Cardiac septum (tissue), 1 donor: Measurements from ENCODE around the gene HOXC13. TPM values are rescaled to one million over a fixed set of nuclear protein-coding genes. Genes with fewer than 3 reads are reported as not detected.

ENCODE experiments used
- DNase-seq: peaks from one replicate; pipeline ENCODE4 v3.0.0-alpha.2; 2020; ENCODE audit warnings: low spot score
- intact Hi-C: fragments of 100-400 bp; cut with DNase I; formaldehyde crosslinking; loops from one replicate; pipeline ENCODE4 v1.14.0; 2022
- total RNA-seq: library from RNA; stranded (reverse); fragmentation: NEBNext Ultra II Directional; extraction: Animal tissue kit (Norgen Biotek cat#: 25700); gene quantifications from one replicate; pipeline ENCODE4 v1.2.1, GENCODE V29; 2021
- donor health status: DM: no; HTN: no; CAD: no.

HOXC13 gene
- total RNA-seq, 1 donor from 2014 or later: not detected

DNA sequence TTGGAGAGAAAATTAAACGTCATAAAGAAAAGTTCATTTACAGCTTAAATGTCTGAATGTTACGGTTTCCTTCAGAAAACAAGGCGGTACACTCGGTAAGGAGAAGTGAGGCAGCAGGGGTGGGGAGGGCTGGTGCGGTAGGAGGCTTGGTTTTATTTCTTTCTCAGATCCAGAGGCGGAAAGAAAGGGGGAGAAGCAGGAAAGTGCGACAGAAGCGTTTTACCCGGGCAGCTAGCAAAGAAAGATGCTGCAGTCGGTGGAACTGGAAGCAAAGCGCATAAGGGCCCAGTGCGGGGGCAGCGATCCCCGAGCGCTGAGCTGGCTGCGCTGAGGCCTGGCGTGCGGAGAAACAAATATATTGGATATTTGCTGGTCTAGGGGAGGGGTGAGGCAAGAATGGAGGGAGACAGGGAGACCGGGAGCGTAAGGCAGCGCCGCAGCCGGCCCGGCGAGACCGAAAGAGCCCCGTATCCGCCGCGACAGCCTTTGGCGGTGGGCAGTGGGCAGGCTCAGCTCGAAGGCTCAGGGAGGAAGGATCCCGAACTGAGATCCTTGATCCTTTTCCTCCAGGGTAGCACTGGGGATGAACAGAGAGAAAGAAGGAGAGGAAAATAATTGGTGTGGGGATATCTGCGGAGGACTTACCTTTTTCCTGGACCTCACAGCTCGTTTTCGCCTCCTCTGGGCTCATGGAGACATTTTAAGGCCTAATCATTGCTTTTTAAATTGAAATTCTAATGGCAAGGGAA, 27.9 kb downstream of the HOXC13 start:
- DNase-seq: no peak
- intact Hi-C loops: no loop called here

- intact Hi-C loops: no loop called here
- DNase-seq: no peak
These were observed 28.8 kb downstream of the HOXC13 start for GRCh38 chr12:53967421-53967925.

GRCh38 chr12:53968214-53969127, 29.8 kb downstream of the HOXC13 start:
- intact Hi-C loops: no loop called here
- DNase-seq: no peak

- intact Hi-C loops: no loop called here
- DNase-seq: no peak
These were observed 31.1 kb downstream of the HOXC13 start for GRCh38 chr12:53969588-53970259.

DNA sequence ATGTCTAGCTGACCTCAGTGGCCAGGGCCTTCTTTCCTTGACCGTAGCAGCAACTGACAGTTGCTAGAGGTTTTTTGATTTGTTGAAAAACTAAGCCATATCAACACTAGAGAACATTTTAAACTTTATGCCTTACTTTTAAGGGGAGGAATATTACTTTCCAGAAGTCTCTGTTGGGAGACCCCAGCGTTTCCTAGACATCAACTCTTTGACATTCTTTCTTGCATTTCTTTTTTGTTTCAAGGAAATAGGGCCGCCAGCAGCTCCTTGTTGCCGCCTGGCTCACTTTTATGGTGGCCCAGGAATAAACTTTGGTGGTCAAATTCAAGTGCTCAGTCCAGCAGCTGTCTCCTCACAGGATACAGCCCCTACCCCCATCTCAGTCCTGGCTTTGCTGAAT, 31.8 kb downstream of the HOXC13 start:
- intact Hi-C loops: no loop called here
- DNase-seq: no peak

GRCh38 chr12:53971129-53971528, 32.5 kb downstream of the HOXC13 start:
- intact Hi-C loops: no loop called here
- DNase-seq: no peak

DNA sequence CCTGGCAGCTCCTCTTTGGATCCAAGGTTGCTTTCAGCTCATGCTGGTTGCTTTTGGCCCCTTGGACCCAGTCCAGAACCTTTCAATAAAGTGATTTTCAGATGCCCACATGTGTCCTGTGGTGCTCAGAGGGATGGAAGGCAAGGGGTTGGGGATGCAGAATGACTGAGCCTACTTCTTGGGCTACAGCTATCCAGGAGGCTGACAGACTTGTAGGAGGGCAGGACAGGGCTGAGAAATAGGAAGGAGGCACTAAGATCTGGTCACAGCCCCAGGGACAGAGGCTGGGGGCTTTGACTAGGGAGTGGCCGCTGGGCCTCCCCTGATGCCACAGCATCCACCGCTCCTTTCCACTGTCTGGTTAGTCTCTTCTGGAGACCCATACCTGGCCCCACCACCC, 33.1 kb downstream of the HOXC13 start:
- intact Hi-C loops: no loop called here
- no peak for DNase-seq

GRCh38 chr12:53972152-53972702, 33.6 kb downstream of the HOXC13 start:
- no peak for DNase-seq
- intact Hi-C loops: no loop called here

DNA sequence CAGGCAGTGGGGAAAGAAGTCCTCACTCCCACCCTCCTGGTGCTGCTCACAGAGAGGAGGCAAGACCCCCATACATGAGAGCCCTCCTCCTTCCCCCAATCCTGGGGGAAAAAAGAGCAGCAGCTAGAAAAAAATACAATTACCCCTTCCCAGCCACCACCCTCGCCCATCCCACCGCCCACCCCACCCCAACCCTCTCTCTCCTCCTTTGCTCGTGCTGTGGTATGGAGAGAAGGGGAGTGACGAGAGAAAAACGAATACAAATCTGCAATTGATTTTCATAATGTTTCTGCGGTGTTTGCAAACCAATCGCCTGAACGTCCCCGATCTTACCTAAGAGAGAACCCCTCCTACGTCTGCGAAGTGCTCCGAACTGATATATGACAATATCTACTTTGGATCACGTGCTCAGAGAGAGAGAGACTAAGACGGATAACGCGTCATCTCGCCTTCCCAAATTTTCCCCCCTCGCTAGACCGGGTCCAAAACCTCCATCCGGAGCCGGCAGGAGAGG, 34.1 kb downstream of the HOXC13 start, which contains the start of gene HOXC11:
HOXC11 (plus strand) TSS at position 405 of the 514 bp plus-strand sequence. CDS start 116 bp downstream, outside the sequence.
- DNase-seq: no peak
- intact Hi-C loops: no loop called here

DNA sequence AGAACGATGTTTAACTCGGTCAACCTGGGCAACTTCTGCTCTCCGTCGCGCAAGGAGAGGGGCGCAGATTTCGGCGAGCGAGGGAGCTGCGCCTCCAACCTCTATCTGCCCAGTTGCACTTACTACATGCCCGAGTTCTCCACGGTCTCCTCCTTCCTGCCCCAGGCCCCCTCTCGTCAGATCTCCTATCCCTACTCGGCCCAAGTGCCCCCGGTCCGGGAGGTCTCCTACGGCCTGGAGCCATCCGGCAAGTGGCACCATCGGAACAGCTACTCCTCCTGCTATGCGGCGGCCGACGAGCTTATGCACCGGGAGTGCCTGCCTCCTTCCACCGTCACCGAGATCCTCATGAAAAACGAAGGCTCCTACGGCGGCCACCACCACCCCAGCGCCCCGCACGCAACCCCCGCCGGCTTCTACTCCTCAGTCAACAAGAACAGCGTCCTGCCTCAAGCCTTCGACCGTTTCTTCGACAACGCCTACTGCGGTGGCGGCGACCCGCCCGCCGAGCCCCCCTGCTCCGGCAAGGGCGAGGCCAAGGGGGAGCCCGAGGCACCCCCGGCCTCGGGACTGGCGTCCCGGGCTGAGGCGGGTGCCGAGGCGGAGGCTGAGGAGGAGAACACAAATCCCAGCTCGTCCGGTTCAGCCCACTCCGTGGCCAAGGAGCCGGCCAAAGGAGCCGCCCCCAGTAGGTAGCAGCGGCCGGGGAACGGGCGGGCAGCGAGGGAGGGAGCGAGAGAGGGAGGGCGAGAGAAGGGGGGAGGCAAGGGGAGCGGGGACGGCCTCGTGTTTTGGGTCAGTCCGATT, 34.8 kb downstream of the HOXC13 start:
- intact Hi-C loops: no loop called here
- DNase-seq: no peak

- DNase-seq: no peak
- intact Hi-C loops: no loop called here
These were observed 35.7 kb downstream of the HOXC13 start, which contains the start of gene HOTAIR for GRCh38 chr12:53974084-53975063. Gene HOTAIR, minus strand, starts transcription at chr12:53974954.

GRCh38 chr12:53975064-53975471, 36.4 kb downstream of the HOXC13 start:
- no peak for DNase-seq
- intact Hi-C loops: no loop called here

DNA sequence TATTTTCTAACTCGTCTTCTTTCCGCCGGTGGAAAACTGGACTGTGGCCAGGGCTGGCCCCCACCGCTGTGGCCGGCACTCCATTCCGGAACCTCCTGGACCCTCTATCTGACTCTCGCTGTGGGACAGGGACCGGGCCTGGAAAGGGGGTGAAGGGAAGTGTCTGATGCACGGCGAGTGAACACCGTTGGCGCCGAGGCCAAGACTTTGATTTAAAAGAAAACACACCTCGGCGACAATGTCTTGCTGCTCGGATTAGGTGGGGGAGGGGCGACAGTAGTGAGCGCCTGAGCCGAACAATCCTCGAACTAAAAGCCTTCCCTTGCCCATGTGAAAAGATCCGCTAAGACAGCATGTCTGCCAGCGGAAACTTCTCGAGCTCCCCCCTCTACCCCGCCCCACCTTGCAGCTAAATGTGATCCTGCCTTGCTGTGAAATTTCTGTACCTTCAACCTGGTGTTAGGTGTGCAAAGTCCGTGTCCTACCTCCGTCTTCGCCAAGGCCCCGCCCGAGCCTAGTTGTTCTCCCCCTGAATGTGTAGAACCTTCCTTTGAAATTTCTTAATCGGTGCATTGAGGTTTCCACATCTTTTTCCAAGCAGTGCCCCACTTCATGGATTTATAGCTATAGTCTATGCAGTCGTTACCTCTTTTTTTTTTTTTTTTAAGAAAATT, 37.0 kb downstream of the HOXC13 start:
- intact Hi-C loops: no loop called here
- DNase-seq: no peak

GRCh38 chr12:53976172-53976822, 37.7 kb downstream of the HOXC13 start:
- DNase-seq: no peak
- intact Hi-C loops: no loop called here

DNA sequence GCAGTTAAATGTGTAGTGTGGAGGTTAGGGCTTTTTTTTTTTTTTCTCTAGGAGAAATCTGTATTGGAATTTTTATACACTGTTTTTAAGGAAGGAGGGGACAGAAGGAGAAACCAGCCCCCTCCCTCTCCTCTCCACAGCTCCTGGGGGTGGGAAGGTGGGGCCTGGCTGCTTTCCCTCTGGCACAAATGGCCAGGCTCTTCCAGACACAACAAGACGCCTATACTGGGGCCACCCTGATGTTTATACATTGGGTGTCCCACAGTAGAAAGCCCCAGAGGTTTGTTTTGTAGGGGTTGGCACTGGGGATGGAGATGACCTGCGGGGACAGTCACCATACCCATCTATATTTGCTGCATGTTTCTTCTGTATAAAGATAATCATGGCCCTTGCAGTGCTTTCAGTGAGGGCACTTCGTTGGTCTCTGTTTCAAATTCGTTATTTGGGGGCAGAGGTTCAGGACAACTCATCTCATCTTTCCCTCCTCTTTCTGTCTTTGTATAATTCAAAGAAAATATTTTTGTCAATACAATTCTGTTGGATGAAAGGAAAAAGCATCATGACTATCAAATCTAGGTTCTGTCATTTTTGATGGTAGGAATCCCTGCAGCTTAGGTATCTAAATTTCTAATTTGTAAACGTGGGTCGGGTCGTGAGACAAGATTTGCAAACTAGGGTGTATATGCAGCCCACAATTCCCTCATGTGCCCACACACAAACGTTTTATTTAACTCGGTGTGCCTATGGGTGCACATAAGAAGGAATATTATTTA, 38.4 kb downstream of the HOXC13 start:
- DNase-seq: no peak
- intact Hi-C loops: no loop called here
